Fibroblast of lung (primary cell): ENCODE measurements around the gene EVI5.

Experiments used
- EZH2 ChIP-seq: IDR thresholded peaks from 2 replicates; pipeline ENCODE4 v1.5.1; 2012; ENCODE audit warnings: low read length, control low read depth, mild to moderate bottlenecking; ENCODE audit errors: missing control alignments
- TF ChIP-seq, protein P1 (sequence below), 2 donors: IDR thresholded peaks in 1 of 2; conservative IDR thresholded peaks in 1 of 2; 1 replicate in 1 of 2; 2 replicates in 1 of 2; pipeline ENCODE4 v1.5.1; 2011 to 2012; ENCODE audit warnings: low read length in 2 of 2, control low read depth in 1 of 2, inconsistent platforms in 1 of 2, low read depth in 1 of 2, mild to moderate bottlenecking in 1 of 2

DNA sequence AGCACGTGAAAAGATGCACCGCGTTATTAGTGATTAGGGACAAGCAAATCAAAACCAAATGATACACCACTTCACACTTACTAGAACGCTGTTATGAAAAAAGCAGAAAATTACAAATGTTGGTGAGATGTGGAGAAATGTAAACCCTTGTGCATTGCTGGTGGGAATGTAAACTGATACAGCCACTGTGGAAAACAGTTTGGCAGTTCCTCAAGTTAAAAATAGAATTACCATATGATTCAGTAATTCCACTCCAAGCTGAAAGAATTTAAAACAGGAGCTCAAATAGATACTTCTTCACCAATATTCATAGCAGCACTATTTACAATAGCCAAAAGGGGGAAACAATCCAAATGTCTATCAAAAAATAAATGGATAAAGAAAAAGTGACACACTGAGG lies 10.3 kb upstream of the EVI5 start:
- TF ChIP-seq EZH2 = no peak
- TF ChIP-seq, protein P1, sequence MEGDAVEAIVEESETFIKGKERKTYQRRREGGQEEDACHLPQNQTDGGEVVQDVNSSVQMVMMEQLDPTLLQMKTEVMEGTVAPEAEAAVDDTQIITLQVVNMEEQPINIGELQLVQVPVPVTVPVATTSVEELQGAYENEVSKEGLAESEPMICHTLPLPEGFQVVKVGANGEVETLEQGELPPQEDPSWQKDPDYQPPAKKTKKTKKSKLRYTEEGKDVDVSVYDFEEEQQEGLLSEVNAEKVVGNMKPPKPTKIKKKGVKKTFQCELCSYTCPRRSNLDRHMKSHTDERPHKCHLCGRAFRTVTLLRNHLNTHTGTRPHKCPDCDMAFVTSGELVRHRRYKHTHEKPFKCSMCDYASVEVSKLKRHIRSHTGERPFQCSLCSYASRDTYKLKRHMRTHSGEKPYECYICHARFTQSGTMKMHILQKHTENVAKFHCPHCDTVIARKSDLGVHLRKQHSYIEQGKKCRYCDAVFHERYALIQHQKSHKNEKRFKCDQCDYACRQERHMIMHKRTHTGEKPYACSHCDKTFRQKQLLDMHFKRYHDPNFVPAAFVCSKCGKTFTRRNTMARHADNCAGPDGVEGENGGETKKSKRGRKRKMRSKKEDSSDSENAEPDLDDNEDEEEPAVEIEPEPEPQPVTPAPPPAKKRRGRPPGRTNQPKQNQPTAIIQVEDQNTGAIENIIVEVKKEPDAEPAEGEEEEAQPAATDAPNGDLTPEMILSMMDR (conservative IDR thresholded peaks at IDR 0.05 in 1 of 2, IDR thresholded peaks at IDR 0.05 in 1 of 2; ENCODE audit: low read depth in 1 of 2, low read length in 2 of 2) = no peak
